Fibroblast of lung (primary cell): ENCODE results near the gene PIK3AP1. TPM values are rescaled to one million over a fixed set of nuclear protein-coding genes. Genes with fewer than 3 reads are reported as not detected.

Experiments
- DNase-seq, 2 donors: peaks; one replicate each; pipeline versions ENCODE4 v3.0.0 to v3.0.0-alpha.2; 2010; ENCODE audit warnings: low read depth in 2 of 2
- H2AFZ ChIP-seq: 2 replicates; pipeline ENCODE4 v1.5.1; 2012; ENCODE audit warnings: low read length, control low read depth, inconsistent platforms
- H3K27ac ChIP-seq: 2 replicates; pipeline ENCODE4 v1.5.1; 2011; ENCODE audit warnings: low read length, control low read depth; ENCODE audit not compliant: insufficient read depth
- H3K27me3 ChIP-seq: 2 replicates; pipeline ENCODE4 v1.5.1; 2011; ENCODE audit warnings: mild to moderate bottlenecking, low read length; ENCODE audit not compliant: control insufficient read depth, insufficient read depth
- H3K36me3 ChIP-seq: 2 replicates; pipeline ENCODE4 v1.5.1; 2011; ENCODE audit warnings: low read length; ENCODE audit not compliant: control insufficient read depth, insufficient read depth
- H3K4me1 ChIP-seq: 2 replicates; pipeline ENCODE4 v1.5.1; 2011; ENCODE audit warnings: low read length; ENCODE audit not compliant: control insufficient read depth, insufficient read depth; ENCODE audit errors: extremely low read depth
- H3K4me2 ChIP-seq: 2 replicates; pipeline ENCODE4 v1.5.1; 2011; ENCODE audit warnings: low read length, control low read depth; ENCODE audit not compliant: insufficient read depth; ENCODE audit errors: extremely low read depth
- H3K4me3 ChIP-seq, 4 experiments: fragments of 200-600 bp in 1 of 4; sonication (generic) in 1 of 4; replicated peaks in 1 of 4; 2 replicates each; pipeline ENCODE4 v1.5.1; 2011 to 2016; ENCODE audit warnings: low read length in 4 of 4, low read depth in 3 of 4, mild to moderate bottlenecking in 3 of 4, control low read depth in 2 of 4, inconsistent platforms in 1 of 4, mixed read lengths in 1 of 4; ENCODE audit not compliant: insufficient read depth in 1 of 4; ENCODE audit errors: control extremely low read depth in 1 of 4
- H3K79me2 ChIP-seq: 2 replicates; pipeline ENCODE4 v1.5.1; 2012; ENCODE audit warnings: mild to moderate bottlenecking, low read length, inconsistent platforms; ENCODE audit not compliant: control insufficient read depth, insufficient read depth
- H3K9ac ChIP-seq: 2 replicates; pipeline ENCODE4 v1.5.1; 2011; ENCODE audit warnings: mild to moderate bottlenecking, low read length, control low read depth; ENCODE audit not compliant: insufficient read depth
- H3K9me3 ChIP-seq: 2 replicates; pipeline ENCODE4 v1.5.1; 2012; ENCODE audit warnings: low read depth, low read length; ENCODE audit not compliant: control insufficient read depth, insufficient read depth
- H4K20me1 ChIP-seq: 2 replicates; pipeline ENCODE4 v1.5.1; 2011; ENCODE audit warnings: low read length; ENCODE audit not compliant: control insufficient read depth, insufficient read depth; ENCODE audit errors: extremely low read depth
- EZH2 ChIP-seq: IDR thresholded peaks from 2 replicates; pipeline ENCODE4 v1.5.1; 2012; ENCODE audit warnings: low read length, control low read depth, mild to moderate bottlenecking; ENCODE audit errors: missing control alignments
- polyA plus RNA-seq, 2 donors: library from polyadenylated mRNA; depleted of rRNA in 1 of 2; stranded (reverse) in 1 of 2; unstranded in 1 of 2; fragments of >200 nt; gene quantifications; 2 replicates each; pipeline ENCODE4 v1.2.1, GENCODE V29; 2011 to 2012; ENCODE audit warnings: missing spikeins in 1 of 2
- total RNA-seq: library from RNA; depleted of rRNA; stranded (reverse); fragments of >200 nt; gene quantifications from 2 replicates; pipeline ENCODE4 v1.2.1, GENCODE V29; 2014
- TF ChIP-seq, protein P1 (sequence below), 2 donors: IDR thresholded peaks in 1 of 2; conservative IDR thresholded peaks in 1 of 2; 1 replicate in 1 of 2; 2 replicates in 1 of 2; pipeline ENCODE4 v1.5.1; 2011 to 2012; ENCODE audit warnings: low read length in 2 of 2, control low read depth in 1 of 2, inconsistent platforms in 1 of 2, low read depth in 1 of 2, mild to moderate bottlenecking in 1 of 2

The PIK3AP1 gene
- total and polyA plus RNA-seq, 2 donors (not counting 1 experiment from before 2014, with no cell fraction given), result 0.17 to 0.24 TPM

DNA sequence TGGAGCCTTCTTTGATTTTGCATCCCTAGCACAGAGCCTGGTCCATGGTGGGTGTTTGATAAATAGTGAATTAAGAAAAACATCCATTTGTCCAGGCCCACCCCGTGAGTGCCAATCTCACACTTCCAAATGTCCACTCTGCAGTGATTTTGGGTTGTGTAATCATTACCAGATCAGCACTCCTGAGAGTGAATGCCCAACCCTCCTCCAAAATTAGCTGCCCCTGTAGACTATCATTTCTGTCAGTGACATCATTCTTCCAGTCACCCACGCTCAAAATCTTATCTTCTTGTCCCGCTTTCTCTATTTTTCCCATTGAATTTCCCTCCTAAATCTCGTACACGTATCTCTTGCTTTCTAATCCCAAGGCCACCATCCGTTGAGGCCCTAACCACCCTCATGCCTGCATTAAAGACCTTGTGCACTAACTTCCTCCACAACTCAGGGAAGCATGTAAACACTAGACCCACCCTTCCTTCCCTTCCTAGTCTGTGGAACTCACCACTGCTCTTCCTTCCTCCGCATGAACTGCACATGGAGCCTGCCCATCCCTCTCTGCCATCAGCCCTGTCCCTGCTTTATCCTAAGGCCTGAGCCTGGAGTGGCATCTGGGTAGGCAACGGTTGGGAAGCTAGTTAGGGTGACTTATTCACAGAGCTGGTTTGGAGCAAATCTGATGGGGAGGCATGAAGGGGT is 32.8 kb downstream of the PIK3AP1 start:
- Histone ChIP-seq H3K36me3 (no peaks in the 10 kb centered on the region), H3K27me3 (no peaks in the 10 kb centered on the region), H3K4me2 (no peak overlapping the region), H2AFZ (no peak overlapping the region), H3K79me2 (no peaks in the 10 kb centered on the region), H3K4me1 (no peaks in the 10 kb centered on the region), H4K20me1 (no peaks in the 10 kb centered on the region), H3K9me3 (no peaks in the 10 kb centered on the region), H3K27ac (no peak overlapping the region), H3K4me3 (no peak overlapping the region), H3K9ac (no peak overlapping the region)
- TF ChIP-seq, protein P1, sequence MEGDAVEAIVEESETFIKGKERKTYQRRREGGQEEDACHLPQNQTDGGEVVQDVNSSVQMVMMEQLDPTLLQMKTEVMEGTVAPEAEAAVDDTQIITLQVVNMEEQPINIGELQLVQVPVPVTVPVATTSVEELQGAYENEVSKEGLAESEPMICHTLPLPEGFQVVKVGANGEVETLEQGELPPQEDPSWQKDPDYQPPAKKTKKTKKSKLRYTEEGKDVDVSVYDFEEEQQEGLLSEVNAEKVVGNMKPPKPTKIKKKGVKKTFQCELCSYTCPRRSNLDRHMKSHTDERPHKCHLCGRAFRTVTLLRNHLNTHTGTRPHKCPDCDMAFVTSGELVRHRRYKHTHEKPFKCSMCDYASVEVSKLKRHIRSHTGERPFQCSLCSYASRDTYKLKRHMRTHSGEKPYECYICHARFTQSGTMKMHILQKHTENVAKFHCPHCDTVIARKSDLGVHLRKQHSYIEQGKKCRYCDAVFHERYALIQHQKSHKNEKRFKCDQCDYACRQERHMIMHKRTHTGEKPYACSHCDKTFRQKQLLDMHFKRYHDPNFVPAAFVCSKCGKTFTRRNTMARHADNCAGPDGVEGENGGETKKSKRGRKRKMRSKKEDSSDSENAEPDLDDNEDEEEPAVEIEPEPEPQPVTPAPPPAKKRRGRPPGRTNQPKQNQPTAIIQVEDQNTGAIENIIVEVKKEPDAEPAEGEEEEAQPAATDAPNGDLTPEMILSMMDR (conservative IDR thresholded peaks at IDR 0.05 in 1 of 2, IDR thresholded peaks at IDR 0.05 in 1 of 2; ENCODE audit: low read depth in 1 of 2, low read length in 2 of 2), result no peak
- no peak for TF ChIP-seq EZH2
- DNase-seq, result no peak

GRCh38 chr10:96686514-96686913 is 33.8 kb downstream of the PIK3AP1 start:
- H3K79me2 ChIP-seq, result no peaks in the 10 kb centered on the region

DNA sequence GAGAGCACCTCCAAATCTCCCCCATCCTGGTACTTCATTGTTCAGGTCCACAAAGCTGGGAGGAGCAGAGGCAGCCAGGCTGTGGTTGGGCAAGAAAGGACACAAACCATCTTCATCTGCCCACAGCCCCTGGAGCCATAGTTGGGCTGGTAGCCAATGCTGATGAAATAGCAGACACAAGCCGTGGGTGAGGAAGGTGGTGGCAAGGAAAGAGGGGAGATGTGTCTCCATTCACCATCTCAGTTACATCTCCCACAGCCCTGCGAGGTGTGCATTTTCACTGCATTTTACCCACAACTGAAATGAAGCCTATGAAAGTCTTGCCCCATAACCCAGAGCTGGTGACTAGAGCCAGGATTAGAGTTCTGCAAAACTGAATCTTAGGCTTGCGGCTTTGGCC is 35.0 kb downstream of the PIK3AP1 start:
- H3K9me3 ChIP-seq, result no peaks in the 10 kb centered on the region
- H3K4me3 ChIP-seq, result no peak overlapping the region
- H3K27ac ChIP-seq, result no peak overlapping the region
- no peaks in the 10 kb centered on the region for H4K20me1 ChIP-seq
- no peaks in the 10 kb centered on the region for H3K36me3 ChIP-seq
- TF ChIP-seq, protein P1 (conservative IDR thresholded peaks at IDR 0.05 in 1 of 2, IDR thresholded peaks at IDR 0.05 in 1 of 2; ENCODE audit: low read depth in 1 of 2, low read length in 2 of 2), result no peak
- no peak for TF ChIP-seq EZH2
- H3K79me2 ChIP-seq, result no peaks in the 10 kb centered on the region
- H3K4me2 ChIP-seq, result no peak overlapping the region
- H3K27me3 ChIP-seq, result no peaks in the 10 kb centered on the region
- no peak overlapping the region for H3K9ac ChIP-seq
- DNase-seq, result no peak
- H3K4me1 ChIP-seq, result no peaks in the 10 kb centered on the region
- no peak overlapping the region for H2AFZ ChIP-seq

More at GRCh38 chr10:96686514-96686913, 33.8 kb downstream of the PIK3AP1 start:
- H3K4me2 ChIP-seq, result no peak overlapping the region
- no peaks in the 10 kb centered on the region for H3K4me1 ChIP-seq
- no peak for TF ChIP-seq EZH2
- TF ChIP-seq, protein P1 (conservative IDR thresholded peaks at IDR 0.05 in 1 of 2, IDR thresholded peaks at IDR 0.05 in 1 of 2; ENCODE audit: low read depth in 1 of 2, low read length in 2 of 2), result no peak
- H3K4me3 ChIP-seq, result no peak overlapping the region
- H2AFZ ChIP-seq, result no peak overlapping the region
- H3K27me3 ChIP-seq, result no peaks in the 10 kb centered on the region
- no peak overlapping the region for H3K9ac ChIP-seq
- H3K9me3 ChIP-seq, result no peaks in the 10 kb centered on the region
- H3K36me3 ChIP-seq, result no peaks in the 10 kb centered on the region
- no peak overlapping the region for H3K27ac ChIP-seq
- no peak for DNase-seq
- H4K20me1 ChIP-seq, result no peaks in the 10 kb centered on the region
